ENCODE results near the gene DZIP1.

DZIP1 gene

GRCh38 chr13:95601906-95602305 lies 42.6 kb downstream of the DZIP1 start:
- Histone ChIP-seq H3K36me3 (ENCODE audit: insufficient read depth, low read length) (no peaks in the 10 kb centered on the region), H3K4me2 (ENCODE audit: low read length) (no peak overlapping the region), H3K27me3 (ENCODE audit: insufficient read depth, low read length) (no peaks in the 10 kb centered on the region), H3F3A (ENCODE audit: insufficient read depth, low read length) (no peaks in the 10 kb centered on the region), H3K79me2 (ENCODE audit: insufficient read depth, low read length) (no peaks in the 10 kb centered on the region), H3K27ac (ENCODE audit: low read depth, low read length, poor library complexity, severe bottlenecking) (no peak overlapping the region), H3K4me1 (ENCODE audit: insufficient read depth, low read length, severe bottlenecking) (no peaks in the 10 kb centered on the region), H3K9me2 (ENCODE audit: low read depth, low read length) (no peaks in the 10 kb centered on the region; the same call in 1 of the 2 replicates), H3K4me3 (ENCODE audit: low read depth, low read length, poor library complexity, severe bottlenecking) (no peak overlapping the region), H3K9ac (ENCODE audit: low read length) (no peak overlapping the region), H4K20me1 (ENCODE audit: insufficient read depth, low read length) (no peaks in the 10 kb centered on the region), H2AFZ (ENCODE audit: low read length) (no peak overlapping the region), H3K9me3 (ENCODE audit: low read length) (no peaks in the 10 kb centered on the region)
- TF ChIP-seq CTCF (IDR thresholded peaks at IDR 0.05; ENCODE audit: low read length) (no peak), EZH2 (IDR thresholded peaks at IDR 0.05; ENCODE audit: borderline replicate concordance, low read length) (no peak)

GRCh38 chr13:95601216-95601615 lies 43.3 kb downstream of the DZIP1 start:
- no peaks in the 10 kb centered on the region for H3K27me3 ChIP-seq (ENCODE audit: insufficient read depth, low read length)
- TF ChIP-seq CTCF (IDR thresholded peaks at IDR 0.05; ENCODE audit: low read length) (no peak), EZH2 (IDR thresholded peaks at IDR 0.05; ENCODE audit: borderline replicate concordance, low read length) (no peak)
- no peak overlapping the region for H3K4me3 ChIP-seq (ENCODE audit: low read depth, low read length, poor library complexity, severe bottlenecking)
- H3K4me2 ChIP-seq (ENCODE audit: low read length), result no peak overlapping the region
- no peaks in the 10 kb centered on the region for H4K20me1 ChIP-seq (ENCODE audit: insufficient read depth, low read length)
- H3K9me2 ChIP-seq (ENCODE audit: low read depth, low read length), result no peaks in the 10 kb centered on the region; the same call in 1 of the 2 replicates
- no peaks in the 10 kb centered on the region for H3K79me2 ChIP-seq (ENCODE audit: insufficient read depth, low read length)
- no peak overlapping the region for H2AFZ ChIP-seq (ENCODE audit: low read length)
- no peaks in the 10 kb centered on the region for H3F3A ChIP-seq (ENCODE audit: insufficient read depth, low read length)
- H3K27ac ChIP-seq (ENCODE audit: low read depth, low read length, poor library complexity, severe bottlenecking), result no peak overlapping the region
- H3K36me3 ChIP-seq (ENCODE audit: insufficient read depth, low read length), result no peaks in the 10 kb centered on the region
- no peak overlapping the region for H3K9ac ChIP-seq (ENCODE audit: low read length)
- H3K9me3 ChIP-seq (ENCODE audit: low read length), result no peaks in the 10 kb centered on the region
- H3K4me1 ChIP-seq (ENCODE audit: insufficient read depth, low read length, severe bottlenecking), result no peaks in the 10 kb centered on the region

GRCh38 chr13:95596701-95597100 lies 47.8 kb downstream of the DZIP1 start:
- no peaks in the 10 kb centered on the region for H3F3A ChIP-seq (ENCODE audit: insufficient read depth, low read length)
- H3K9ac ChIP-seq (ENCODE audit: low read length), result no peak overlapping the region
- no peaks in the 10 kb centered on the region for H3K4me1 ChIP-seq (ENCODE audit: insufficient read depth, low read length, severe bottlenecking)
- H3K9me2 ChIP-seq (ENCODE audit: low read depth, low read length), result no peaks in the 10 kb centered on the region; the same call in 1 of the 2 replicates
- H3K4me2 ChIP-seq (ENCODE audit: low read length), result no peak overlapping the region
- no peak overlapping the region for H3K27ac ChIP-seq (ENCODE audit: low read depth, low read length, poor library complexity, severe bottlenecking)
- H3K9me3 ChIP-seq (ENCODE audit: low read length), result no peaks in the 10 kb centered on the region
- H2AFZ ChIP-seq (ENCODE audit: low read length), result no peak overlapping the region
- H3K4me3 ChIP-seq (ENCODE audit: low read depth, low read length, poor library complexity, severe bottlenecking), result no peak overlapping the region
- no peaks in the 10 kb centered on the region for H3K27me3 ChIP-seq (ENCODE audit: insufficient read depth, low read length)
- H3K79me2 ChIP-seq (ENCODE audit: insufficient read depth, low read length), result no peaks in the 10 kb centered on the region
- no peak for TF ChIP-seq CTCF (IDR thresholded peaks at IDR 0.05; ENCODE audit: low read length)
- TF ChIP-seq EZH2 (IDR thresholded peaks at IDR 0.05; ENCODE audit: borderline replicate concordance, low read length), result no peak
- H3K36me3 ChIP-seq (ENCODE audit: insufficient read depth, low read length), result no peaks in the 10 kb centered on the region
- no peaks in the 10 kb centered on the region for H4K20me1 ChIP-seq (ENCODE audit: insufficient read depth, low read length)
